HG03139 (cell line): Measurements from ENCODE around the gene DTWD2.

Source experiments
- ATAC-seq: cut with Tn5 transposase; IDR thresholded peaks from one replicate; pipeline ENCODE4 v1.9.1; 2021; ENCODE audit not compliant: unreplicated experiment

DTWD2 gene

GRCh38 chr5:118789366-118789765 is 199.0 kb downstream of the DTWD2 start:
- no peak for ATAC-seq

GRCh38 chr5:118788351-118788750 is 200.0 kb downstream of the DTWD2 start:
- no peak for ATAC-seq
